Endothelial cell of umbilical vein (primary cell): ENCODE measurements around the gene LZTS2. TPM values are rescaled to one million over a fixed set of nuclear protein-coding genes. Genes with fewer than 3 reads are reported as not detected.
A peak's percentile ranks its signal among the peaks of the same experiment; 100 is the strongest.

Source experiments
- BruUV-seq: library from RNA; stranded (reverse); fragments of 400-500 nt; replicated peaks from 2 replicates; lab custom pipeline; 2021; lab: Mats Ljungman, UMichigan
- CTCF ChIA-PET: fragments of 300-600, 350-600 bp; sonication (Branson Sonifier 250); formaldehyde crosslinking; loops from one replicate; lab custom pipeline; 2021; ENCODE audit warnings: antibody characterized with exemption, inconsistent platforms; lab: Charles Lee
- POLR2A ChIA-PET: fragments of 300-600, 350-600 bp; sonication (Branson Sonifier 250); formaldehyde crosslinking; loops from one replicate; lab custom pipeline; 2021; ENCODE audit warnings: antibody characterized with exemption, inconsistent platforms; lab: Charles Lee
- DNase-seq: peaks from one replicate; pipeline ENCODE4 v3.0.0-alpha.2; 2011; ENCODE audit warnings: low read depth, low spot score
- FAIRE-seq: peaks from 2 replicates; lab custom pipeline; 2011; peaks lifted over from hg19 to GRCh38; lab: Jason Lieb, UNC
- H2AFZ ChIP-seq: 2 replicates; pipeline ENCODE4 v1.6.0; 2012; ENCODE audit warnings: low read depth, low read length, control low read depth, inconsistent platforms
- H3K27ac ChIP-seq: 2 replicates; pipeline ENCODE4 v1.5.1; 2011; ENCODE audit warnings: low read depth, mild to moderate bottlenecking, control low read depth, low read length, moderate library complexity; ENCODE audit not compliant: insufficient read depth
- H3K27me3 ChIP-seq, 2 experiments: 2 replicates each; pipeline versions ENCODE4 v1.6.0 to v1.6.1; 2011; ENCODE audit warnings: low read length in 2 of 2, mixed read lengths in 1 of 2; ENCODE audit not compliant: control insufficient read depth in 2 of 2, insufficient read depth in 2 of 2
- H3K36me3 ChIP-seq, 2 experiments: 2 replicates in 1 of 2; 3 replicates in 1 of 2; pipeline ENCODE4 v1.5.1; 2011; ENCODE audit warnings: low read length in 2 of 2, mild to moderate bottlenecking in 1 of 2, moderate library complexity in 1 of 2; ENCODE audit not compliant: control insufficient read depth in 2 of 2, insufficient read depth in 2 of 2; ENCODE audit errors: extremely low read depth in 1 of 2
- H3K4me1 ChIP-seq: 3 replicates; pipeline ENCODE4 v1.5.1; 2011; ENCODE audit warnings: mild to moderate bottlenecking, low read length; ENCODE audit not compliant: control insufficient read depth, insufficient read depth; ENCODE audit errors: extremely low read depth
- H3K4me2 ChIP-seq: 2 replicates; pipeline ENCODE4 v1.6.1; 2011; ENCODE audit warnings: low read length, control low read depth, mixed read lengths; ENCODE audit not compliant: insufficient read depth
- H3K4me3 ChIP-seq, 3 experiments: fragments of 200-600 bp in 1 of 3; sonication (generic), shearing (Covaris generic) in 1 of 3; replicated peaks in 1 of 3; 2 replicates each; pipeline ENCODE4 v1.5.1; 2011 to 2016; ENCODE audit warnings: control low read depth in 3 of 3, low read length in 3 of 3, mild to moderate bottlenecking in 2 of 3, inconsistent platforms in 1 of 3, low read depth in 1 of 3, moderate library complexity in 1 of 3; ENCODE audit not compliant: insufficient read depth in 1 of 3
- H3K79me2 ChIP-seq: 2 replicates; pipeline ENCODE4 v1.6.0; 2012; ENCODE audit warnings: low read length, inconsistent platforms; ENCODE audit not compliant: control insufficient read depth, insufficient read depth
- H3K9ac ChIP-seq: replicated peaks from 2 replicates; pipeline ENCODE3; 2011; ENCODE audit warnings: low read length, control low read depth; ENCODE audit not compliant: insufficient read depth; ENCODE audit errors: extremely low read depth
- H3K9me1 ChIP-seq: replicated peaks from 3 replicates; pipeline ENCODE4 v1.6.0; 2011; ENCODE audit warnings: mild to moderate bottlenecking, low read length; ENCODE audit not compliant: control insufficient read depth, insufficient read depth; ENCODE audit errors: extremely low read depth
- H3K9me3 ChIP-seq: replicated peaks from 2 replicates; pipeline ENCODE4 v1.5.1; 2012; ENCODE audit warnings: low read length, inconsistent platforms; ENCODE audit not compliant: control insufficient read depth, insufficient read depth
- H4K20me1 ChIP-seq: replicated peaks from 2 replicates; pipeline ENCODE3; 2011; ENCODE audit warnings: mild to moderate bottlenecking, low read length; ENCODE audit not compliant: control insufficient read depth, insufficient read depth; ENCODE audit errors: extremely low read depth
- EZH2 ChIP-seq: IDR thresholded peaks from 2 replicates; pipeline ENCODE4 v1.6.1; 2012; ENCODE audit warnings: borderline replicate concordance, low read depth, mild to moderate bottlenecking, moderate library complexity, low read length, inconsistent platforms; ENCODE audit not compliant: severe bottlenecking
- GATA2 ChIP-seq: IDR thresholded peaks from 2 replicates; pipeline ENCODE4 v1.7.0; 2011; ENCODE audit warnings: low read depth, mild to moderate bottlenecking, moderate library complexity, mixed read lengths, low read length; ENCODE audit not compliant: insufficient read length, insufficient read depth
- JUN ChIP-seq: IDR thresholded peaks from 2 replicates; pipeline ENCODE4 v1.6.1; 2011; ENCODE audit warnings: borderline replicate concordance, low read depth; ENCODE audit not compliant: insufficient read length, insufficient read depth
- POLR2AphosphoS5 ChIP-seq: IDR thresholded peaks from 2 replicates; pipeline ENCODE4 v1.6.1; 2012; ENCODE audit warnings: low read depth, mild to moderate bottlenecking, control low read depth, low read length, moderate library complexity; ENCODE audit not compliant: insufficient read depth
- dilution Hi-C: fragments of 300-500 bp; cut with MboI; formaldehyde crosslinking; loops from one replicate; pipeline ENCODE4 v1.15.0; 2019; ENCODE audit warnings: low sequenced_read_pairs; ENCODE audit not compliant: extremely low pct_ligation_motif_present
- intact Hi-C: fragments of 100-400 bp; cut with micrococcal nuclease; formaldehyde crosslinking; loops from one replicate; pipeline ENCODE4 v1.10.0; 2022
- polyA plus RNA-seq, 4 experiments: library from polyadenylated mRNA; depleted of rRNA in 3 of 4; stranded (reverse) in 3 of 4; unstranded in 1 of 4; fragments of >200 nt; gene quantifications; 2 replicates each; pipeline versions ENCODE4 v1.2.1 to v1.2.3, GENCODE V29; 2011 to 2012; ENCODE audit warnings: missing spikeins in 1 of 4
- total RNA-seq: library from RNA; stranded (reverse); gene quantifications from 2 replicates; pipeline ENCODE4 v1.2.3, GENCODE V29; 2021

LZTS2 gene
- total and polyA plus RNA-seq, 2 donors (not counting 3 experiments of a cell fraction or from before 2014, with no cell fraction given), result 70.8 to 79.5 TPM

DNA sequence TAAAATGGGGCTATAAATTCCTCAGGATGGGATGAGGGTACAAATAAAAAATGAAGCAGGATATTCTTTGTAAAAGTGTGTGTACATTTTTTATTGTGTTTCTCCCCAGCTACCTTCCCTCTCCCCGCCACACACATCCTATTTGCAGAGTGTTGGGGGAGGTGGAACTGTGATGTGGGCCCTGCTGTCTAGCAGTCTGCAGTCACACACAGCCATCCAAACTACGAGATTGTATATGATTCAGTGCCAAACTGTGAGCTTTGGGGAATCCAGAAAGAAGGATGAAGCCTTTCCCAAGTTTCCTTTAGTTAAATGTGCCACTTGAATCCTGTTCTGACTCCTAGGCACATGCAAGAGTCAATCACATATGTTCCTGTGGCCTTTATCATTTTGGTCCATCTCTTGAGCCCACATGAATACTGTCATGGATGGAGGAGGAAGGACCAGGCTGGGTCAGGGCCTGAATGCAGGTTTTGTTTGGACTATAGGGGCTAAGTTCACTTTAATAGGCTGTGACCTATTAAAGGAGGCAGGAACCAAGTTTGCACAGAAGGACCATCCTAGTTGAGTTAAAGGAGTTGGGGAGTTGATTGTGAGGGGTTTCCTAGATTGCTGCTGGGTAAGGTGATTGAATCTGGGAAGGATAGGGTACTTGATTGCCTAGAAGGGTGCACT is 31.4 kb upstream of the LZTS2 start:
- POLR2A ChIA-PET, result no interaction called here
- FAIRE-seq (no peak), DNase-seq (no peak)
- H4K20me1 ChIP-seq, result no peaks in the 10 kb centered on the region
- intact Hi-C loops (no loop called here), dilution Hi-C loops (no loop called here)
- H3K4me1 ChIP-seq, result peaks cover 12% of the 10 kb centered on the region
- no peak overlapping the region for H2AFZ ChIP-seq
- H3K9me3 ChIP-seq, result no peaks in the 10 kb centered on the region
- H3K4me3 ChIP-seq, result no peak overlapping the region
- H3K4me2 ChIP-seq, result no peak overlapping the region
- no TSS peak for BruUV-seq
- no peaks in the 10 kb centered on the region for H3K27me3 ChIP-seq
- no peak overlapping the region for H3K9ac ChIP-seq
- no peaks in the 10 kb centered on the region for H3K9me1 ChIP-seq
- H3K36me3 ChIP-seq, result no peaks in the 10 kb centered on the region
- CTCF ChIA-PET, result interaction anchor here (1.2 to 5.3 kb wide), 5 partner anchors 11 to 55 kb away, joined by 3 to 54 read pairs (median 6); partner anchors contain the start of gene SLF2
- no peaks in the 10 kb centered on the region for H3K79me2 ChIP-seq
- TF ChIP-seq GATA2 (no peak), POLR2AphosphoS5 (no peak)
- H3K27ac ChIP-seq, result no peak overlapping the region

DNA sequence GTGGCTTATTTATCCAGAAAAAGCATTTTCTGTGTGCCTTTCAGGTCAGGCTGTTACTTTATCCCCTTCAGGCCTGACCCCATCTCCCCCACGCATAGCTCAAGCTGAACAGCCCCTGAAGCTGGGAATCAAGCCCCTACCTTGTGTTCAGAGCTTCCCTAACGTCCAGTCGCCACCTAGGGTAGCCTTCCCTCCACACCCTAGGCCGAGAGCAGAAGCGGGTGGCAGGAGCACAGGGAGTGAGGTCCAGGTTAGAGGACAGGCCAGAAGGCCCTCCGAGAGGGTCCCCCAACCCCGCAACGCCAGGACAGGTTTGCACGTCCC is 30.8 kb upstream of the LZTS2 start:
- H2AFZ ChIP-seq, result peak overlapping the region; percentile 95
- TF ChIP-seq JUN, result no peak
- peak; percentile 1 for TF ChIP-seq EZH2
- BruUV-seq, result no TSS peak
- dilution Hi-C loops, result no loop called here
- H3K9me3 ChIP-seq, result no peaks in the 10 kb centered on the region
- H3K27me3 ChIP-seq, result no peaks in the 10 kb centered on the region
- no peak for FAIRE-seq
- no peak overlapping the region for H3K27ac ChIP-seq
- no peaks in the 10 kb centered on the region for H3K36me3 ChIP-seq
- H3K9me1 ChIP-seq, result no peaks in the 10 kb centered on the region
- ChIA-PET CTCF (interaction anchor here (1.0 to 5.3 kb wide), 6 partner anchors 12 to 56 kb away, joined by 3 to 54 read pairs (median 5); partner anchors contain the start of genes MRPL43, SLF2 and TWNK), POLR2A (interaction anchor here (1.4 kb wide), 1 partner anchor 19 kb away, joined by 3 read pairs; the partner anchor contains the start of genes MRPL43 and TWNK)
- H3K4me3 ChIP-seq, result peak overlapping the region; percentile 13 to 57 (median 23)
- H3K4me2 ChIP-seq, result peak overlapping the region; percentile 65
- H3K9ac ChIP-seq, result no peak overlapping the region
- no peaks in the 10 kb centered on the region for H4K20me1 ChIP-seq
- intact Hi-C loops, result loop anchor here (1.0 kb wide), 2 partner anchors 18 to 44 kb away; partner anchors contain the start of genes MRPL43 and TWNK
- no peak for DNase-seq
- H3K4me1 ChIP-seq, result peaks cover 12% of the 10 kb centered on the region
- H3K79me2 ChIP-seq, result no peaks in the 10 kb centered on the region
